NCI-H748 treated with DMSO at 0.1 percent for 48 hours (cell line): Measurements from ENCODE around the gene POU2AF2.
A peak's percentile ranks its signal among the peaks of the same experiment; 100 is the strongest.

Source experiments
- DNase-seq: peaks from one replicate; lab custom pipeline; 2025; lab: John Stamatoyannopoulos, UW

The POU2AF2 gene

GRCh38 chr11:111331711-111332479 is 86.4 kb downstream of the POU2AF2 start:
- no peak for DNase-seq

- peak; percentile 67 for DNase-seq
These were observed 89.3 kb downstream of the POU2AF2 start for GRCh38 chr11:111334532-111335502.

GRCh38 chr11:111335549-111335948 is 90.0 kb downstream of the POU2AF2 start:
- no peak for DNase-seq
